ENCODE results near the gene SBSN. TPM values are rescaled to one million over a fixed set of nuclear protein-coding genes. Genes with fewer than 3 reads are reported as not detected.

SBSN gene
- total and polyA plus RNA-seq, 2 donors (not counting 1 experiment from before 2014, with no cell fraction given): not detected

- peak overlapping the region; percentile 24 for H3K4me3 Mint-ChIP-seq
- intact Hi-C loops (cut with micrococcal nuclease): no loop called here
- Histone ChIP-seq H3K27ac (ENCODE audit: low read length in 2 of 2) (no peak overlapping the region), H3K4me2 (replicated peaks; ENCODE audit: low read depth, low read length, poor library complexity, severe bottlenecking) (no peak overlapping the region), H3K9ac (ENCODE audit: low read length) (no peak overlapping the region), H3K36me3 (replicated peaks in 1 of 2; ENCODE audit: control extremely low read depth in 1 of 2, control insufficient read depth in 1 of 2, extremely low read depth in 1 of 2, insufficient read depth in 2 of 2, low read length in 1 of 2) (no peaks in the 10 kb centered on the region), H4K20me1 (ENCODE audit: control insufficient read depth, insufficient read depth, low read length, poor library complexity, severe bottlenecking) (no peaks in the 10 kb centered on the region), H3K4me3 (ENCODE audit: control extremely low read depth in 1 of 5, extremely low read depth in 1 of 5, insufficient read depth in 1 of 5, low read depth in 2 of 5, low read length in 4 of 5) (no peak overlapping the region), H3K79me2 (ENCODE audit: control insufficient read depth, insufficient read depth, low read length) (no peaks in the 10 kb centered on the region), H3K27me3 (replicated peaks in 1 of 4; ENCODE audit: control extremely low read depth in 1 of 4, control insufficient read depth in 3 of 4, insufficient read depth in 4 of 4, low read length in 3 of 4) (peaks cover 0 to 51% (median 10%) of the 10 kb centered on the region in 4 experiments), H2AFZ (ENCODE audit: insufficient read depth, low read depth, low read length, poor library complexity, severe bottlenecking) (no peak overlapping the region), H3K9me3 (ENCODE audit: control extremely low read depth in 1 of 3, control insufficient read depth in 2 of 3, insufficient read depth in 1 of 3, low read length in 2 of 3) (peaks cover 0 to 14% (median 0%) of the 10 kb centered on the region in 3 donors), H3K4me1 (ENCODE audit: control insufficient read depth in 2 of 2, insufficient read depth in 2 of 2, low read length in 2 of 2) (peaks cover 23 to 24% of the 10 kb centered on the region in 2 donors)
- peak overlapping the region; percentile 56 for H3K27ac Mint-ChIP-seq
- TF ChIP-seq CTCF (IDR thresholded peaks at IDR 0.05) (no peak), EZH2 (IDR thresholded peaks at IDR 0.05; ENCODE audit: borderline replicate concordance, insufficient read depth, low read depth, low read length, poor library complexity, severe bottlenecking) (no peak)
- DNase-seq (no peak), ATAC-seq (ENCODE audit: low read depth) (no peak)
- H3K4me1 Mint-ChIP-seq: peaks cover 27% of the 10 kb centered on the region
- WGBS (ENCODE audit: insufficient coverage): 94% methylated on average over 23 of the region's 23 CpGs
- H3K27me3 Mint-ChIP-seq: peaks cover 47% of the 10 kb centered on the region
- H3K9me3 Mint-ChIP-seq (ENCODE audit: insufficient read depth): no peaks in the 10 kb centered on the region
- POLR2A ChIA-PET: no interaction called here
- CTCF ChIA-PET: interaction anchor here (1.0 to 1.7 kb wide), 2 partner anchors 11 to 49 kb away, joined by 3 to 8 read pairs; no protein-coding TSS in a partner anchor
Observed at GRCh38 chr19:35559781-35560180, 31.7 kb upstream of the SBSN start.

DNA sequence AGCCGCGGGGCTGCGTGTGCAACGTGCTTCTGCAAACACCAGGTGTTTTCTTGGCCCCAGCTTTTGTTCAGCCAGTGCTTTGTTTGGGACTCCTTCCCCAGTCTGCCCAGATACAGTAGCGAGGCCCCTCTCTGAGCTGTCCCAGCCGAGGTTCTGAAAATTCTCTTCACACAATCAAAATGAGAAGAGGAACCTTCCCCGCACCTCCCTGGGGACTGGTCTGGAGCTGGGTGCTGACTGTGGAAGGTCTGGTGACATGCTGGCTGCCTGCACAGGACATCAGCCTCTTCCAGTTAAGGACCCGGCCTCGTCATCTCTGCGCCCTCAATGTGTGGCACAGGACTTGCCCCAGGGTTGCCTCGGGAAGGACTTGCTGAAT, 31.2 kb upstream of the SBSN start:
- Histone ChIP-seq H3K4me3 (ENCODE audit: control extremely low read depth in 1 of 5, extremely low read depth in 1 of 5, insufficient read depth in 1 of 5, low read depth in 2 of 5, low read length in 4 of 5) (no peak overlapping the region), H3K27ac (ENCODE audit: low read length in 2 of 2) (no peak overlapping the region), H2AFZ (ENCODE audit: insufficient read depth, low read depth, low read length, poor library complexity, severe bottlenecking) (no peak overlapping the region), H3K9me3 (ENCODE audit: control extremely low read depth in 1 of 3, control insufficient read depth in 2 of 3, insufficient read depth in 1 of 3, low read length in 2 of 3) (peaks cover 0 to 14% (median 0%) of the 10 kb centered on the region in 3 donors), H4K20me1 (ENCODE audit: control insufficient read depth, insufficient read depth, low read length, poor library complexity, severe bottlenecking) (no peaks in the 10 kb centered on the region), H3K4me2 (replicated peaks; ENCODE audit: low read depth, low read length, poor library complexity, severe bottlenecking) (peak overlapping the region; percentile 74), H3K79me2 (ENCODE audit: control insufficient read depth, insufficient read depth, low read length) (no peaks in the 10 kb centered on the region), H3K4me1 (ENCODE audit: control insufficient read depth in 2 of 2, insufficient read depth in 2 of 2, low read length in 2 of 2) (peaks cover 23 to 24% of the 10 kb centered on the region in 2 donors), H3K27me3 (replicated peaks in 1 of 4; ENCODE audit: control extremely low read depth in 1 of 4, control insufficient read depth in 3 of 4, insufficient read depth in 4 of 4, low read length in 3 of 4) (peaks cover 0 to 48% (median 10%) of the 10 kb centered on the region in 4 experiments), H3K9ac (ENCODE audit: low read length) (no peak overlapping the region), H3K36me3 (replicated peaks in 1 of 2; ENCODE audit: control extremely low read depth in 1 of 2, control insufficient read depth in 1 of 2, extremely low read depth in 1 of 2, insufficient read depth in 2 of 2, low read length in 1 of 2) (no peaks in the 10 kb centered on the region)
- intact Hi-C loops (cut with micrococcal nuclease): no loop called here
- Mint-ChIP-seq H3K27ac (peak overlapping the region; percentile 63), H3K4me3 (peak overlapping the region; percentile 55), H3K9me3 (ENCODE audit: insufficient read depth) (no peaks in the 10 kb centered on the region), H3K27me3 (peaks cover 47% of the 10 kb centered on the region), H3K4me1 (peaks cover 27% of the 10 kb centered on the region)
- CTCF ChIA-PET: interaction anchor here (1.0 to 1.7 kb wide), 2 partner anchors 11 to 49 kb away, joined by 3 to 8 read pairs; no protein-coding TSS in a partner anchor
- 60% methylated on average over 11 of the region's 11 CpGs for WGBS (ENCODE audit: insufficient coverage)
- POLR2A ChIA-PET: no interaction called here
- ATAC-seq (ENCODE audit: low read depth) (peak; percentile 82), DNase-seq (peak; percentile 65)
- TF ChIP-seq CTCF (IDR thresholded peaks at IDR 0.05) (no peak), EZH2 (IDR thresholded peaks at IDR 0.05; ENCODE audit: borderline replicate concordance, insufficient read depth, low read depth, low read length, poor library complexity, severe bottlenecking) (no peak)

All from B cell (primary cell).